Transverse colon (tissue), 4 donors: ENCODE data around the gene UACA. TPM values are rescaled to one million over a fixed set of nuclear protein-coding genes. Genes with fewer than 3 reads are reported as not detected.

ENCODE experiments used
- DNase-seq: peaks from one replicate; pipeline ENCODE4 v3.0.0-alpha.2; 2019
- H3K27ac ChIP-seq, 4 donors: fragments of 200-600 bp; sonication (generic); 2 replicates each; pipeline ENCODE4 v1.5.1; 2016 to 2018; ENCODE audit warnings: inconsistent platforms in 4 of 4
- H3K27me3 ChIP-seq: fragments of 200-600 bp; sonication (generic); 2 replicates; pipeline ENCODE4 v1.5.1; 2017; ENCODE audit warnings: inconsistent platforms
- H3K36me3 ChIP-seq, 4 donors: fragments of 200-600 bp; sonication (generic); 2 replicates each; pipeline ENCODE4 v1.5.1; 2017 to 2019; ENCODE audit warnings: inconsistent platforms in 4 of 4
- H3K4me1 ChIP-seq, 4 donors: fragments of 200-600 bp; sonication (generic); 2 replicates each; pipeline ENCODE4 v1.5.1; 2017 to 2020; ENCODE audit warnings: inconsistent platforms in 4 of 4
- H3K4me3 ChIP-seq, 4 donors: fragments of 200-600 bp; sonication (generic); 1 replicate in 1 of 4; 2 replicates in 3 of 4; pipeline versions ENCODE4 v1.5.1 to v1.6.1; 2017 to 2019; ENCODE audit warnings: inconsistent platforms in 4 of 4
- H3K9me3 ChIP-seq, 2 donors: fragments of 200-600 bp; sonication (generic); 2 replicates each; pipeline ENCODE4 v1.5.1; 2017 to 2019; ENCODE audit warnings: inconsistent platforms in 2 of 2
- CTCF ChIP-seq, 5 experiments: fragments of 200-600 bp in 3 of 5; fragments of 450-650 bp in 2 of 5; sonication (generic) in 3 of 5; IDR thresholded peaks; 1 replicate in 2 of 5; 2 replicates in 3 of 5; pipeline ENCODE4 v1.5.1; 2016 to 2017; ENCODE audit warnings: antibody characterized with exemption in 5 of 5, inconsistent platforms in 3 of 5, mild to moderate bottlenecking in 2 of 5, moderate library complexity in 1 of 5
- EP300 ChIP-seq: sonication (generic); formaldehyde crosslinking; IDR thresholded peaks from one replicate; pipeline ENCODE4 v1.6.1; 2017; ENCODE audit warnings: antibody characterized with exemption, low read depth
- POLR2A ChIP-seq: fragments of 450-650 bp; IDR thresholded peaks from one replicate; pipeline ENCODE4 v1.6.1; 2016; ENCODE audit warnings: antibody characterized with exemption, mild to moderate bottlenecking, moderate library complexity
- POLR2AphosphoS5 ChIP-seq, 3 donors: sonication (generic); formaldehyde crosslinking; IDR thresholded peaks; one replicate each; pipeline ENCODE4 v1.6.1; 2016; ENCODE audit warnings: antibody characterized with exemption in 3 of 3
- WGBS, 2 donors: methylation state at CpG; one replicate each; pipeline ENCODE4 v1.1.5; 2018; ENCODE audit warnings: low coverage in 1 of 2; 5-methylcytosine and 5-hydroxymethylcytosine counted together
- in situ Hi-C, 4 donors: fragments of 200-750 bp; cut with MboI; loops; one replicate each; pipeline versions ENCODE4 v1.15.0 to v1.15.1; 2017; ENCODE audit warnings: low sequenced_read_pairs in 3 of 4, low pct_ligation_motif_present in 1 of 4, low pct_unique_long_range_greater_than_20kb in 1 of 4
- intact Hi-C: fragments of 100-400 bp; cut with DNase I; formaldehyde crosslinking; loops from one replicate; pipeline ENCODE4 v1.15.1; 2023; ENCODE audit warnings: low total_unique reads
- total RNA-seq, 4 donors: library from RNA; depleted of rRNA; stranded (reverse); fragments of >200 nt; gene quantifications; one replicate each; pipeline ENCODE4 v1.1.0, GENCODE V29; 2016

Gene UACA
- total RNA-seq, 4 donors from 2014 or later: 19.5 to 90.5 (median 40.8) TPM

GRCh38 chr15:70794596-70795310 is 31.4 kb upstream of the UACA start:
- H3K27ac ChIP-seq: peak overlapping the region in 3 of 4 donors; percentile 7 to 43 (median 38)

GRCh38 chr15:70793694-70794093 is 30.3 kb upstream of the UACA start:
- Histone ChIP-seq H3K4me1 (peaks cover 0 to 7% (median 2%) of the 10 kb centered on the region in 4 donors), H3K27me3 (peaks cover 11% of the 10 kb centered on the region), H3K4me3 (no peak overlapping the region), H3K27ac (no peak overlapping the region), H3K9me3 (no peaks in the 10 kb centered on the region), H3K36me3 (no peaks in the 10 kb centered on the region)
- TF ChIP-seq POLR2A (no peak), EP300 (no peak), CTCF (IDR thresholded peaks at IDR 0.05) (no peak), POLR2AphosphoS5 (IDR thresholded peaks at IDR 0.05) (no peak)
- in situ Hi-C loops (no loop called here), intact Hi-C loops (no loop called here)
- WGBS, 2 donors: 78% methylated on average over 6 of the region's 6 CpGs; no CpG with 5 or more reads in 1 of the 2 donors
- no peak for DNase-seq

More at GRCh38 chr15:70794596-70795310, 31.4 kb upstream of the UACA start:
- 84 to 90% methylated on average over 5 to 12 of the region's 12 CpGs for WGBS, 2 donors
- no peak for DNase-seq
- in situ Hi-C loops (no loop called here), intact Hi-C loops (no loop called here)
- Histone ChIP-seq H3K36me3 (no peaks in the 10 kb centered on the region), H3K9me3 (no peaks in the 10 kb centered on the region), H3K4me3 (no peak overlapping the region), H3K27me3 (peaks cover 11% of the 10 kb centered on the region), H3K4me1 (peaks cover 0 to 7% (median 0%) of the 10 kb centered on the region in 4 donors)
- TF ChIP-seq CTCF (IDR thresholded peaks at IDR 0.05): no peak

GRCh38 chr15:70792171-70792573 is 28.8 kb upstream of the UACA start:
- in situ Hi-C loops (no loop called here), intact Hi-C loops (no loop called here)
- no peak for DNase-seq
- Histone ChIP-seq H3K36me3 (no peaks in the 10 kb centered on the region), H3K27me3 (peaks cover 11% of the 10 kb centered on the region), H3K9me3 (no peaks in the 10 kb centered on the region), H3K27ac (no peak overlapping the region), H3K4me3 (no peak overlapping the region), H3K4me1 (peaks cover 0 to 10% (median 3%) of the 10 kb centered on the region in 4 donors)
- TF ChIP-seq POLR2AphosphoS5 (IDR thresholded peaks at IDR 0.05) (peak in 1 of 3 donors; percentile 23), POLR2A (no peak), CTCF (IDR thresholded peaks at IDR 0.05) (no peak), EP300 (no peak)
- 48 to 57% methylated on average over 2 of the region's 2 CpGs for WGBS, 2 donors

- TF ChIP-seq POLR2AphosphoS5 (IDR thresholded peaks at IDR 0.05): no peak
- in situ Hi-C loops (no loop called here), intact Hi-C loops (no loop called here)
- DNase-seq: no peak
- H3K36me3 ChIP-seq: no peaks in the 10 kb centered on the region
- no peaks in the 10 kb centered on the region for H3K9me3 ChIP-seq
- no peak overlapping the region for H3K4me3 ChIP-seq
- peaks cover 11% of the 10 kb centered on the region for H3K27me3 ChIP-seq
- peaks cover 0 to 10% (median 3%) of the 10 kb centered on the region in 4 donors for H3K4me1 ChIP-seq
- no peak overlapping the region for H3K27ac ChIP-seq
- 40 to 83% methylated on average over 1 to 5 of the region's 5 CpGs for WGBS, 2 donors
Measured at GRCh38 chr15:70791259-70791658, 27.9 kb upstream of the UACA start.

- H3K4me1 ChIP-seq: peaks cover 0 to 10% (median 0%) of the 10 kb centered on the region in 4 donors
- H3K27ac ChIP-seq: no peak overlapping the region
- H3K4me3 ChIP-seq: no peak overlapping the region
- 62 to 73% methylated on average over 2 to 4 of the region's 4 CpGs for WGBS, 2 donors
- H3K27me3 ChIP-seq: peaks cover 11% of the 10 kb centered on the region
- intact Hi-C loops (no loop called here), in situ Hi-C loops (no loop called here)
- no peaks in the 10 kb centered on the region for H3K9me3 ChIP-seq
- peak; percentile 25 for DNase-seq
- TF ChIP-seq POLR2A (no peak), EP300 (no peak), POLR2AphosphoS5 (IDR thresholded peaks at IDR 0.05) (no peak), CTCF (IDR thresholded peaks at IDR 0.05) (no peak)
- H3K36me3 ChIP-seq: no peaks in the 10 kb centered on the region
Measured at GRCh38 chr15:70789213-70789612, 25.9 kb upstream of the UACA start.
